IMR-90 (cell line): ENCODE data around the gene BATF. TPM values are rescaled to one million over a fixed set of nuclear protein-coding genes. Genes with fewer than 3 reads are reported as not detected.

Experiments used
- ATAC-seq: fragments of 200-7000 bp; cut with Tn5 transposase; 2 replicates; pipeline ENCODE4 v1.9.1; 2020; ENCODE audit warnings: low read depth, mild to moderate bottlenecking, moderate library complexity
- BruUV-seq: library from RNA; stranded (reverse); fragments of 400-500 nt; replicated peaks from 2 replicates; lab custom pipeline; 2021; lab: Mats Ljungman, UMichigan
- CTCF ChIA-PET: fragments of 300-600 bp; formaldehyde crosslinking; extraction: SDS; loops from one replicate; lab custom pipeline; 2021; ENCODE audit warnings: antibody characterized with exemption; lab: Yijun Ruan, JAX
- POLR2A ChIA-PET: fragments of 300-600 bp; sonication (Branson Sonifier 250); formaldehyde crosslinking; loops from one replicate; lab custom pipeline; 2022; ENCODE audit warnings: antibody characterized with exemption; ENCODE audit not compliant: unreplicated experiment; lab: Charles Lee
- DNase-seq: peaks from one replicate; pipeline ENCODE4 v3.0.0; 2013
- H2AFZ ChIP-seq: replicated peaks from 2 replicates; pipeline ENCODE3; 2013; ENCODE audit warnings: low read length, mild to moderate bottlenecking; ENCODE audit not compliant: poor library complexity
- H2AK5ac ChIP-seq: 2 replicates; pipeline ENCODE4 v1.6.1; 2013; ENCODE audit warnings: low read depth, low read length, inconsistent platforms
- H2AK9ac ChIP-seq: replicated peaks from 2 replicates; pipeline ENCODE3; 2013; ENCODE audit warnings: mild to moderate bottlenecking, low read depth, low read length, moderate library complexity; ENCODE audit not compliant: poor library complexity
- H2BK120ac ChIP-seq: 2 replicates; pipeline ENCODE4 v1.6.1; 2013; ENCODE audit warnings: low read depth, low read length, inconsistent platforms
- H2BK15ac ChIP-seq: 3 replicates; pipeline ENCODE4 v1.6.1; 2013; ENCODE audit warnings: low read depth, low read length, inconsistent platforms
- H2BK20ac ChIP-seq: 2 replicates; pipeline ENCODE4 v1.6.1; 2013; ENCODE audit warnings: low read depth, mild to moderate bottlenecking, inconsistent platforms, low read length, moderate library complexity
- H2BK5ac ChIP-seq: 2 replicates; pipeline ENCODE4 v1.6.1; 2013; ENCODE audit warnings: mild to moderate bottlenecking, low read depth, low read length, inconsistent platforms; ENCODE audit not compliant: poor library complexity, severe bottlenecking
- H3K14ac ChIP-seq: replicated peaks from 2 replicates; pipeline ENCODE4 v1.6.1; 2013; ENCODE audit warnings: low read depth, low read length, inconsistent platforms
- H3K18ac ChIP-seq: 2 replicates; pipeline ENCODE4 v1.6.1; 2013; ENCODE audit warnings: low read depth, low read length, control low read depth
- H3K23ac ChIP-seq: 2 replicates; pipeline ENCODE4 v1.6.1; 2013; ENCODE audit warnings: low read depth, low read length, inconsistent platforms
- H3K27ac ChIP-seq: 2 replicates; pipeline ENCODE4 v1.5.1; 2013; ENCODE audit warnings: mild to moderate bottlenecking, control low read depth, low read length; ENCODE audit not compliant: insufficient read depth
- H3K27me3 ChIP-seq: 2 replicates; pipeline ENCODE4 v1.6.1; 2013; ENCODE audit warnings: low read length; ENCODE audit not compliant: control insufficient read depth, insufficient read depth
- H3K36me3 ChIP-seq: 2 replicates; pipeline ENCODE4 v1.6.1; 2013; ENCODE audit warnings: low read length, mixed read lengths; ENCODE audit not compliant: control insufficient read depth, insufficient read depth
- H3K4ac ChIP-seq: 2 replicates; pipeline ENCODE4 v1.6.1; 2013; ENCODE audit warnings: low read depth, low read length, inconsistent platforms
- H3K4me1 ChIP-seq: 2 replicates; pipeline ENCODE4 v1.6.1; 2013; ENCODE audit warnings: low read length, mixed read lengths; ENCODE audit not compliant: control insufficient read depth, insufficient read depth
- H3K4me2 ChIP-seq: 2 replicates; pipeline ENCODE4 v1.6.1; 2013; ENCODE audit warnings: low read depth, mild to moderate bottlenecking, control low read depth, low read length, moderate library complexity
- H3K4me3 ChIP-seq: 2 replicates; pipeline ENCODE4 v1.5.1; 2013; ENCODE audit warnings: low read depth, mild to moderate bottlenecking, control low read depth, low read length, moderate library complexity; ENCODE audit not compliant: insufficient read depth
- H3K56ac ChIP-seq: 2 replicates; pipeline ENCODE4 v1.6.1; 2013; ENCODE audit warnings: low read length, inconsistent platforms; ENCODE audit not compliant: insufficient read depth; ENCODE audit errors: extremely low read depth
- H3K79me1 ChIP-seq, 2 experiments: 2 replicates each; pipeline ENCODE4 v1.6.1; 2013; ENCODE audit warnings: low read length in 2 of 2, inconsistent platforms in 1 of 2, low read depth in 1 of 2
- H3K9ac ChIP-seq: 2 replicates; pipeline ENCODE4 v1.6.1; 2013; ENCODE audit warnings: low read depth, low read length, control low read depth
- H3K9me1 ChIP-seq: 2 replicates; pipeline ENCODE4 v1.6.1; 2013; ENCODE audit warnings: low read length, inconsistent platforms; ENCODE audit not compliant: insufficient read depth
- H3K9me3 ChIP-seq: 2 replicates; pipeline ENCODE4 v1.6.1; 2013; ENCODE audit warnings: low read length; ENCODE audit not compliant: control insufficient read depth, insufficient read depth
- H4K20me1 ChIP-seq: 2 replicates; pipeline ENCODE4 v1.6.1; 2013; ENCODE audit warnings: low read length, inconsistent platforms; ENCODE audit not compliant: insufficient read depth
- H4K5ac ChIP-seq: 2 replicates; pipeline ENCODE4 v1.6.1; 2013; ENCODE audit warnings: mild to moderate bottlenecking, low read depth, low read length, control low read depth
- H4K8ac ChIP-seq, 2 experiments: 2 replicates each; pipeline ENCODE4 v1.6.1; 2013; ENCODE audit warnings: low read depth in 2 of 2, low read length in 2 of 2, control low read depth in 1 of 2, inconsistent platforms in 1 of 2
- H4K91ac ChIP-seq: 2 replicates; pipeline ENCODE4 v1.6.1; 2013; ENCODE audit warnings: low read depth, low read length, inconsistent platforms; ENCODE audit not compliant: insufficient read depth
- BHLHE40 ChIP-seq: fragments of 150-350 bp; IDR thresholded peaks from 2 replicates; pipeline ENCODE4 v1.6.1; 2016; ENCODE audit warnings: mild to moderate bottlenecking, low read depth, low read length
- CEBPB ChIP-seq: IDR thresholded peaks from 2 replicates; pipeline ENCODE4 v1.6.1; 2012; ENCODE audit warnings: low read depth, low read length, improper control_type of control experiment
- CTCF ChIP-seq: conservative IDR thresholded peaks from 2 replicates; pipeline ENCODE4 v1.5.1; 2012; ENCODE audit warnings: mild to moderate bottlenecking, low read depth, low read length, improper control_type of control experiment
- FOS ChIP-seq: fragments of 150-350 bp; IDR thresholded peaks from 2 replicates; pipeline ENCODE4 v1.6.1; 2016; ENCODE audit warnings: low read depth, low read length
- MAFK ChIP-seq: IDR thresholded peaks from 2 replicates; pipeline ENCODE4 v1.6.1; 2012; ENCODE audit warnings: low read depth, low read length, improper control_type of control experiment
- MAZ ChIP-seq: IDR thresholded peaks from 2 replicates; pipeline ENCODE4 v1.6.1; 2012; ENCODE audit warnings: low read depth, mild to moderate bottlenecking, low read length, improper control_type of control experiment, moderate library complexity, borderline replicate concordance
- MXI1 ChIP-seq: IDR thresholded peaks from 2 replicates; pipeline ENCODE4 v1.6.1; 2012; ENCODE audit warnings: low read depth, mild to moderate bottlenecking, low read length, moderate library complexity, borderline replicate concordance
- NFE2L2 ChIP-seq: fragments of 150-350 bp; IDR thresholded peaks from 2 replicates; pipeline ENCODE4 v1.6.1; 2016; ENCODE audit warnings: low read depth, mild to moderate bottlenecking, low read length
- POLR2A ChIP-seq: IDR thresholded peaks from 2 replicates; pipeline ENCODE4 v1.6.1; 2012; ENCODE audit warnings: mild to moderate bottlenecking, low read depth, low read length
- RCOR1 ChIP-seq: IDR thresholded peaks from 2 replicates; pipeline ENCODE4 v1.6.1; 2012; ENCODE audit warnings: mild to moderate bottlenecking, low read length, improper control_type of control experiment; ENCODE audit not compliant: insufficient replicate concordance
- RFX5 ChIP-seq: IDR thresholded peaks from 2 replicates; pipeline ENCODE4 v1.8.0; 2012; ENCODE audit warnings: low read depth, mild to moderate bottlenecking, low read length, moderate library complexity
- WGBS, 2 experiments: methylation state at CpG; one replicate each; pipeline versions ENCODE4 v1.1.5 to v1.1.7; 2013; ENCODE audit warnings: missing lambda C conversion rate in 2 of 2; ENCODE audit not compliant: insufficient read length in 1 of 2; ENCODE audit errors: extremely low coverage in 2 of 2; 5-methylcytosine and 5-hydroxymethylcytosine counted together
- dilution Hi-C: fragments of 300-500 bp; cut with HindIII; formaldehyde crosslinking; loops from one replicate; pipeline ENCODE4 v1.14.3; 2018; ENCODE audit warnings: low sequenced_read_pairs; ENCODE audit not compliant: unreplicated experiment
- in situ Hi-C: fragments of 300-500 bp; cut with MboI; formaldehyde crosslinking; loops from 3 replicates; pipeline ENCODE4 v1.14.3; 2019; ENCODE audit warnings: low sequenced_read_pairs, inconsistent platforms, mixed read lengths
- intact Hi-C: fragments of 100-400 bp; cut with micrococcal nuclease; formaldehyde crosslinking; loops from 2 replicates; pipeline ENCODE4 v1.10.0; 2022
- polyA plus RNA-seq, 3 experiments: library from polyadenylated mRNA; depleted of rRNA; stranded (reverse); fragments of >200 nt; gene quantifications; 2 replicates each; pipeline ENCODE4 v1.2.3, GENCODE V29; 2012; ENCODE audit warnings: low replicate concordance in 1 of 3
- total RNA-seq: library from RNA; depleted of rRNA; stranded (reverse); fragments of >200 nt; gene quantifications from 2 replicates; pipeline ENCODE4 v1.2.3, GENCODE V29; 2012
- TF ChIP-seq, protein P1 (sequence below): fragments of 150-350 bp; IDR thresholded peaks from 2 replicates; pipeline ENCODE4 v1.6.1; 2016; ENCODE audit warnings: low read depth, mild to moderate bottlenecking, low read length, moderate library complexity, borderline replicate concordance
- TF ChIP-seq, protein P2 (sequence below): fragments of 150-350 bp; IDR thresholded peaks from 2 replicates; pipeline ENCODE4 v1.6.1; 2017; ENCODE audit warnings: mild to moderate bottlenecking, antibody characterized with exemption, low read length, low read depth

BATF gene
- total and polyA plus RNA-seq, 2 of the 4 experiments (the other 2 are of a cell fraction) = not detected

GRCh38 chr14:75504411-75504810 is 17.9 kb upstream of the BATF start:
- Histone ChIP-seq H2AFZ (no peak overlapping the region), H3K56ac (no peak overlapping the region), H3K14ac (no peak overlapping the region), H3K4me2 (no peak overlapping the region), H4K5ac (no peak overlapping the region), H3K27ac (no peak overlapping the region), H2BK120ac (no peak overlapping the region), H3K23ac (no peak overlapping the region), H2BK5ac (no peak overlapping the region), H3K4me1 (no peaks in the 10 kb centered on the region), H2BK15ac (no peak overlapping the region), H2AK5ac (no peak overlapping the region), H3K9me1 (no peaks in the 10 kb centered on the region), H3K9me3 (no peaks in the 10 kb centered on the region), H3K9ac (no peak overlapping the region), H3K79me1 (no peaks in the 10 kb centered on the region), H4K91ac (no peak overlapping the region), H3K36me3 (no peaks in the 10 kb centered on the region), H3K18ac (no peak overlapping the region), H4K8ac (no peak overlapping the region), H4K20me1 (no peaks in the 10 kb centered on the region), H3K4ac (no peak overlapping the region), H3K4me3 (no peak overlapping the region), H2AK9ac (no peak overlapping the region), H3K27me3 (no peaks in the 10 kb centered on the region; the same call in 1 of the 2 replicates), H2BK20ac (no peak overlapping the region)
- in situ Hi-C loops (no loop called here), dilution Hi-C loops (no loop called here), intact Hi-C loops (no loop called here)
- TF ChIP-seq CTCF = no peak
- TF ChIP-seq MAZ = no peak
- TF ChIP-seq, protein P1, sequence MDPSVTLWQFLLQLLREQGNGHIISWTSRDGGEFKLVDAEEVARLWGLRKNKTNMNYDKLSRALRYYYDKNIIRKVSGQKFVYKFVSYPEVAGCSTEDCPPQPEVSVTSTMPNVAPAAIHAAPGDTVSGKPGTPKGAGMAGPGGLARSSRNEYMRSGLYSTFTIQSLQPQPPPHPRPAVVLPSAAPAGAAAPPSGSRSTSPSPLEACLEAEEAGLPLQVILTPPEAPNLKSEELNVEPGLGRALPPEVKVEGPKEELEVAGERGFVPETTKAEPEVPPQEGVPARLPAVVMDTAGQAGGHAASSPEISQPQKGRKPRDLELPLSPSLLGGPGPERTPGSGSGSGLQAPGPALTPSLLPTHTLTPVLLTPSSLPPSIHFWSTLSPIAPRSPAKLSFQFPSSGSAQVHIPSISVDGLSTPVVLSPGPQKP = no peak
- no peak for TF ChIP-seq CEBPB
- TF ChIP-seq POLR2A = no peak
- TF ChIP-seq BHLHE40 = no peak
- TF ChIP-seq RFX5 = no peak
- TF ChIP-seq RCOR1 = no peak
- TF ChIP-seq MXI1 = no peak
- no peak for TF ChIP-seq MAFK
- TF ChIP-seq, protein P2, sequence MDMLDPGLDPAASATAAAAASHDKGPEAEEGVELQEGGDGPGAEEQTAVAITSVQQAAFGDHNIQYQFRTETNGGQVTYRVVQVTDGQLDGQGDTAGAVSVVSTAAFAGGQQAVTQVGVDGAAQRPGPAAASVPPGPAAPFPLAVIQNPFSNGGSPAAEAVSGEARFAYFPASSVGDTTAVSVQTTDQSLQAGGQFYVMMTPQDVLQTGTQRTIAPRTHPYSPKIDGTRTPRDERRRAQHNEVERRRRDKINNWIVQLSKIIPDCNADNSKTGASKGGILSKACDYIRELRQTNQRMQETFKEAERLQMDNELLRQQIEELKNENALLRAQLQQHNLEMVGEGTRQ = no peak
- TF ChIP-seq FOS = no peak
- no peak for TF ChIP-seq NFE2L2
- no CpG with 5 or more reads among the region's 1 CpG for WGBS, 2 experiments
- POLR2A ChIA-PET = no interaction called here
- CTCF ChIA-PET = no interaction called here
- ATAC-seq = no peak
- no peak for DNase-seq
- BruUV-seq = no TSS peak
